Measurements from ENCODE around the gene CDH2.

DNA sequence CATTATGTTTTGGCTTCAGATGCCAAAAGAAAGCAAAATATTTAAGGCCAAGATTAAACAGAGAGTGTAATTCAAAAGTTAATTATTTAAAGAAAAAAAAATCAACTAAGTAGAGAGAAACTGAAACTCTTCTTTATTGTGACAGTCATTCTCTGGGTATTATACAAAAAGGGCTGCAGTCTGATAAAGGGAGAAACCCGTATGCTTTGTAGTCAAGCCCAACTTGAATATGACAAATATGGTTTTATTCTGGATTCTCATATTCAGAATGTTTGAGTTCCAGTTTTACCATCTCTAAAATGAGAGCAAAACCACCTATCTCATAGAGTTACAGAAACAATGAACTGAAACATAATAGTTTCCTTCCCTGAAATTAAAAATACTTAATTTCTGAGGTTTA is 8.2 kb downstream of the CDH2 start:
- no peak for TF ChIP-seq TOX (CRISPR knock-in tag; IDR thresholded peaks at IDR 0.05; ENCODE audit: borderline replicate concordance)
- TF ChIP-seq ARNTL (CRISPR knock-in tag; IDR thresholded peaks at IDR 0.05; ENCODE audit: borderline replicate concordance, low read depth) = no peak
- TF ChIP-seq, protein P1, sequence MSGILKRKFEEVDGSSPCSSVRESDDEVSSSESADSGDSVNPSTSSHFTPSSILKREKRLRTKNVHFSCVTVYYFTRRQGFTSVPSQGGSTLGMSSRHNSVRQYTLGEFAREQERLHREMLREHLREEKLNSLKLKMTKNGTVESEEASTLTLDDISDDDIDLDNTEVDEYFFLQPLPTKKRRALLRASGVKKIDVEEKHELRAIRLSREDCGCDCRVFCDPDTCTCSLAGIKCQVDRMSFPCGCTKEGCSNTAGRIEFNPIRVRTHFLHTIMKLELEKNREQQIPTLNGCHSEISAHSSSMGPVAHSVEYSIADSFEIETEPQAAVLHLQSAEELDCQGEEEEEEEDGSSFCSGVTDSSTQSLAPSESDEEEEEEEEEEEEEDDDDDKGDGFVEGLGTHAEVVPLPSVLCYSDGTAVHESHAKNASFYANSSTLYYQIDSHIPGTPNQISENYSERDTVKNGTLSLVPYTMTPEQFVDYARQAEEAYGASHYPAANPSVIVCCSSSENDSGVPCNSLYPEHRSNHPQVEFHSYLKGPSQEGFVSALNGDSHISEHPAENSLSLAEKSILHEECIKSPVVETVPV (CRISPR knock-in tag; IDR thresholded peaks at IDR 0.05) = no peak
- TF ChIP-seq GLIS3 (CRISPR knock-in tag; IDR thresholded peaks at IDR 0.05) = no peak
- no peak for TF ChIP-seq CSDC2 (CRISPR knock-in tag; IDR thresholded peaks at IDR 0.05)
